Measurements from ENCODE around the gene NBPF20.
A peak's percentile ranks its signal among the peaks of the same experiment; 100 is the strongest.
"Not testable (repeated sequence)": the region's sequence is repeated elsewhere in the genome, so short reads cannot be mapped to it uniquely, and the experiment has no call there.

Gene NBPF20

DNA sequence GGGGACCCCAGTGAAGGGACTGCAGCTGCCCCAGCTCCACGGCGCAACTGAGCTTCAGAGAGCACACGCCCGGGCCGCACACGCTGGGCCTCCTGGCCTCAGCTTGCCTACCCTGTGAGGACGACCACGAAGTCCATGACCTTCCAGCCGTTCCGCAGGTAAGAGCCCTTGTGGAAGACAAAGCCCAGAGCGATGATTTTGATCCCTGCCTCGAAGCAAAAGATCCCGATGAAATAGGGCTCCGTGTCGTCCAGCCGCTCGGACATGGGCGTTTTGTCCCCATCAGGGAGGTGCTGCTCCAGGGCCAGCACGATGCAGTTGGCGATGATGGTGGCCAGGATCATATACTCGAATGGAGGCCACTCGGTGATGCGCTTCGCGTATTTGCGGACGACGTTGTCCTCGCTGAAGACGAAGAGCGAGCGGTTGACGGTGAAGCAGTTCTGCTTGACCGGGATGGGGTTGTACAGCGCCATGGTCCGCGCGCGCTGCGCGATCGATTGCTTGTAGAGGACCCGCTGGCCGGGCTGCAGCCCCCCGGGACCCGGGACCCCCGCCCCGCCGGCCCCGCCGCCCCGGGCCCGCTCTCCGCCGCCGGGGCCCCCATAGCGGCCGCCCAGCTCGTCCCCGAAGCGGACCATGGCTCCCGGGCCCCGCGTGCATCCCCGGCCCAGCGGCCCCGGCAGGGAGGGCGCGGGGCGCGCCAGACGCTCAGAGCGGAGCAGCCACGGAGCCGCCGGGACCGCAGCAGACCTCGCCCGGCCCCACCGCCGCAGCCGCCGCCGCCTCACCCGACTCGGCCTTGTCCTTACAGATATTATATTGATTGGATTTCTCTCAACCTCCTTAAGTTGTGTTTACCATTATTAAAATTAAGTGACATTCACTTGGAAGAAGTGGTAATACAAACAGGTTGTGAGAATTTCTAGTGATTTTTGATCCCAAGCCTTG, 28.7 kb upstream of the NBPF20 start:
- intact Hi-C loops (cut with micrococcal nuclease); H3K36me3 Mint-ChIP-seq (ENCODE audit: low read depth); H3K27ac Mint-ChIP-seq; H3K4me1 Mint-ChIP-seq (ENCODE audit: low read depth); H3K4me3 Mint-ChIP-seq; H3K9me3 Mint-ChIP-seq: not testable (repeated sequence)
- peaks cover 37% of the 10 kb centered on the region for H3K27me3 Mint-ChIP-seq

DNA sequence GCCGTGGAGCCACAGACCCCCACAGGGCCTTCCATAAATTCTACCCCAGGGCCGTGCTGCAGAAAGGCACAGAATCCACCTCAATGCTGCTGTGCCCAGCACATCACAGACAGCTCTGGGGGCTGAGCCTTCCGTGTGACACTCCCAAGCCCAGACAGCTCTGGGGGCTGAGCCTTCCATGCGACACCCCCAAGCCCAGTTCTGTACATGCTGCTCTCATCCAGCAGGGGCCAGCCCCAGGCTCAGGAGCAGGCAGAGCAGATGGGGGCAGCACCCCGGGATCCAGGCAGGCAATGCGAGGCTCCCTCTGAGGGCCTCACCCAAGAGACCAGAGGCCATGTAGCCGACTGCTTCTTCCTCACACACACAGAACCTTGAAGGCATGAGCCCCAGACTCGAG, 27.1 kb upstream of the NBPF20 start:
- H3K9me3 Mint-ChIP-seq; H3K36me3 Mint-ChIP-seq (ENCODE audit: low read depth); H3K4me3 Mint-ChIP-seq; H3K27ac Mint-ChIP-seq; H3K4me1 Mint-ChIP-seq (ENCODE audit: low read depth); intact Hi-C loops (cut with micrococcal nuclease): not testable (repeated sequence)
- H3K27me3 Mint-ChIP-seq: peaks cover 30% of the 10 kb centered on the region

DNA sequence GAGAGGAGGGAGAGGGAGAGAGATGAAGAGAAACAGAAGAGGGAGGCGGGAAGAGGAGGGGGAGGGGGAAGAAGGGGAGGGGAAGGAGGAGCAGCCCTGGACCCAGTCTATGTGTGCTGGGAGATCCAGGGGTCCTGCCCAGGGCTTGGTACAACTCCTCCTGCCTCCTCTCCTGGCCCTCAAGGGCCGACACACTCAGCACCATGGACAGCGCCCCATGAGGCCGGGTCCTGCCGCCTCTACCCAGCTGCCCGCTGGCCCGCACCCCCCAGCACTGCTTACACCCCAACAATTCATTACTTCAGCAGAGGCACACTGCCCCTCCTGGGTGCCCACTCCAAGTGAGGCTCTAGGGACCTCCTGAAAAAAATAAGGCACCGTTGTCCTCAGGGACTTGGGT, 26.5 kb upstream of the NBPF20 start:
- H3K4me1 Mint-ChIP-seq (ENCODE audit: low read depth); H3K27ac Mint-ChIP-seq; H3K36me3 Mint-ChIP-seq (ENCODE audit: low read depth); H3K4me3 Mint-ChIP-seq; H3K9me3 Mint-ChIP-seq; intact Hi-C loops (cut with micrococcal nuclease): not testable (repeated sequence)
- peaks cover 30% of the 10 kb centered on the region for H3K27me3 Mint-ChIP-seq

DNA sequence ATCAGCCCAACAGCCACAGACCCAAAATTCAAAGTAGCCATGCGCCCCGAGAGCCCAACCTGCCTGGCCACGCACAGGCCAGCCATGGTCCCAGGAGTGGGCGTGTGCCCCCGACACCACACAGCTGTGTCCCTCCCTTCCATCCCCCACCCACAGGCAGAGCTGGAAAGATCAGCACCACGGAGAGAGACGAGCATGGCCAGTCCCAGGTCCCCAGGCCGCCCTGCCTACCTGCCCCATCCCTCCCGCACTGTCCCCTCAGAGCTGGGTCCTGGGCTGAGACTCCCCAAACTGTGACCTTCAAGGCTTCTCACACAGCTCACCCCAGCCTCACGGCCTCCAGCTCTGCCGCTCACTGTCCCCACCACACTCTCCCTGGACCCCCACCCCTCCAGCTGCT, 19.8 kb upstream of the NBPF20 start:
- not testable (repeated sequence) for H3K4me1 Mint-ChIP-seq (ENCODE audit: low read depth); H3K4me3 Mint-ChIP-seq; H3K27me3 Mint-ChIP-seq

DNA sequence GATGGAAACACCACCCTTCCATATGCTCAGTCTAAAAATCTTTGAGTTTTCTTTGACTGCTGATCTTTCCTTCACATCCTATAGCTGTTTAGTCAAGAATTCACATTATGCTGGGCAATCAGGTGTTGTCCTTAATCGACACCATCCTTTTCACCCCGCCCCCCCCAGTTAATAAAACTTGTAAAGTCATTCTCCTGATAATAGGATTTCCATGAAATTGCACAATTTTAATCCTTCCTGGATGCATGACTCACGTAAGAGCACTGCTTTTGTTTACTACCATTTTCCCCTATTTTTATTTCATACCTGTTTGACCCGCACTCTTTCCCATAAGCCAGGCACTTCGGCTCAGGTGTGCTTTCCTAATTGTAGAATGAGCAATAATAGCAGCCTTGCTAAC, 16.9 kb upstream of the NBPF20 start:
- H3K4me1 Mint-ChIP-seq (ENCODE audit: low read depth); H3K27ac Mint-ChIP-seq; intact Hi-C loops (cut with micrococcal nuclease); H3K9me3 Mint-ChIP-seq; H3K27me3 Mint-ChIP-seq; H3K4me3 Mint-ChIP-seq; H3K36me3 Mint-ChIP-seq (ENCODE audit: low read depth): not testable (repeated sequence)

More for the DNA sequence above, 19.8 kb upstream of the NBPF20 start:
- H3K9me3 Mint-ChIP-seq; H3K36me3 Mint-ChIP-seq (ENCODE audit: low read depth); intact Hi-C loops (cut with micrococcal nuclease); H3K27ac Mint-ChIP-seq: not testable (repeated sequence)

DNA sequence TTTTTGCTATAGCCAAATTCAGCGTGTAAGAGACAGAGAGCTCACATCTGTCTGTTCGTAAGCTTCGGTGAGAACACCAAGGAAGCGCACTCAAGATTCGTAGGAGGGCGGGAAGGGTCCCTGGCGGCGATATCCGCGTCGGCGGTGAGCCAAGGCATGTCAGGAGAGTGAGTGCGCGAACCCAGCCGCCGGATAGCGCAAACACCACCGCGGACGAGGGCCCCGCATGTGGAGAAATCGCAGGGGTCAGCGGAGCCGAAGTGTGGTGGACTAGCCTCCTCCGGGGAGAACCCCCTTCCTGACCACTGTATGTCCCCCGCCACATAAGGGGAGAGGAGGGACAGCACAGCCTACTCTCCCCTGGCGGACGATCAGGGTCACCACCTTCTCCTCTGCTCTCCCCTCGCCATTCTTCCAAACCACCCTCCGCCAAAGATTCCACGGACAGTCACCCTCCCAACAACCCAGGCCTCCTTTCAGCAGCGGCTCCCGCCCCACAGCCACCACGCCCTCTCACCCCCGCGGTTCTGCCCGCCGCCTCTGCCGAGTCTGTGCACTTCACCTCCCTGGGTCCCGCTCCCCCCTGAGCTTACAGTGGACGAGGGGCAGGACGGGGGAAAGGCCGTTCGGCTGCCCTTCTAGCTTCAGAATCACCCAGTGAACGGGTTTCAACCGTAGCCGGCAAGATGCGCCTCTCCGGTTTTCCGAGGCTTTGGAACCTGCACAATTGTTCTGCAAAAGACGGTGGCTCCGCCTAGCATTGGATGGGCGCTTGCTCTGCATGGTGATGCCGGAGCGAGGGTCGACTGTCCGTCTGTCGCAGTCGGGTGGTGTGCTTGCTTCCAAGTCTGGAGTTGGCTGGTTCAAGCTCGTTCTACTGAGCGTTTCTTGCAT, 6.2 kb upstream of the NBPF20 start:
- peaks cover 20% of the 10 kb centered on the region for H3K9me3 Mint-ChIP-seq
- peaks cover 65% of the 10 kb centered on the region for H3K27me3 Mint-ChIP-seq
- peak overlapping the region; percentile 58 for H3K4me3 Mint-ChIP-seq
- H3K36me3 Mint-ChIP-seq (ENCODE audit: low read depth); H3K27ac Mint-ChIP-seq; intact Hi-C loops (cut with micrococcal nuclease): not testable (repeated sequence)
- H3K4me1 Mint-ChIP-seq (ENCODE audit: low read depth): peaks cover 14% of the 10 kb centered on the region

DNA sequence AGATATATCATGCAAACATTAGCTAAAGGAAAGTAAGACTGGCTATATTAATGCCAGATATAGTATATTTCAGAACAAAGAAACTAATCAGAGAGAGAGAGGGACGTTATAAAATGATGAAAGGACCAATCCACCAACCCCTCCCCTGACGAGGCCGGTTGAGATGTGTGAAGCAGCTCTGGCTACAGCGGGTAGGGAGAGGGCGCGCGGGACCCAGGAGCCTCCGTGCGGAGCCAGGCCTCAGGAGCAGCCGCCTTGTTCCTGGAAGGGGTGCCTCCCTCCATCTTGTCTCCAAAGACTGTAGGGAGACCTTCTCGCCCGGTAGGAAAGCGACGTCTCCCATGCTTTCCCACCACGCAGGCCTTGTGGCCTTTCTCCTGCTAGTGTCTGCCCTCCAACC, 5.4 kb upstream of the NBPF20 start:
- peaks cover 20% of the 10 kb centered on the region for H3K9me3 Mint-ChIP-seq
- H3K36me3 Mint-ChIP-seq (ENCODE audit: low read depth); H3K27ac Mint-ChIP-seq; H3K4me3 Mint-ChIP-seq; intact Hi-C loops (cut with micrococcal nuclease): not testable (repeated sequence)
- H3K4me1 Mint-ChIP-seq (ENCODE audit: low read depth): peaks cover 14% of the 10 kb centered on the region
- peaks cover 66% of the 10 kb centered on the region for H3K27me3 Mint-ChIP-seq

DNA sequence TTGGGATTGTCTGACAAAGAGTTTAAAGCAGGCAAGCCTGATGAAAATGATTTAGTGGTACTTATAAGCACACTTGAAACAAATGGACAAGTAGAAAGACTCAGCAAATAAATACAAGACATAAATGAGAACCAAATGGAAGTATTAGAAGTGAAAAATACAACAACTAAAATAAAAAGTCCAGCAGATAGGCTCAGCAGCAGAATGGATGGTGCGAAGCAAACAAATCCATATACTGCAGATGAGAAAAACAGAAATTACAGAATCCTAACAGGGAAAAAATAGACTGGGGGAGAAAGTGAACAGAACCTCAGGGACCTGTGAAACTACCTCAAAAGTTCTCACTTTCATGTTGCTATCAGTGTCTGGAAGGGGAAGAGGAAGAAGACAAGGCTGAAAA, 3.9 kb upstream of the NBPF20 start:
- H3K4me3 Mint-ChIP-seq; H3K36me3 Mint-ChIP-seq (ENCODE audit: low read depth); H3K27ac Mint-ChIP-seq; intact Hi-C loops (cut with micrococcal nuclease): not testable (repeated sequence)
- Mint-ChIP-seq H3K9me3 (peaks cover 20% of the 10 kb centered on the region), H3K4me1 (ENCODE audit: low read depth) (peaks cover 24% of the 10 kb centered on the region), H3K27me3 (peaks cover 76% of the 10 kb centered on the region)

DNA sequence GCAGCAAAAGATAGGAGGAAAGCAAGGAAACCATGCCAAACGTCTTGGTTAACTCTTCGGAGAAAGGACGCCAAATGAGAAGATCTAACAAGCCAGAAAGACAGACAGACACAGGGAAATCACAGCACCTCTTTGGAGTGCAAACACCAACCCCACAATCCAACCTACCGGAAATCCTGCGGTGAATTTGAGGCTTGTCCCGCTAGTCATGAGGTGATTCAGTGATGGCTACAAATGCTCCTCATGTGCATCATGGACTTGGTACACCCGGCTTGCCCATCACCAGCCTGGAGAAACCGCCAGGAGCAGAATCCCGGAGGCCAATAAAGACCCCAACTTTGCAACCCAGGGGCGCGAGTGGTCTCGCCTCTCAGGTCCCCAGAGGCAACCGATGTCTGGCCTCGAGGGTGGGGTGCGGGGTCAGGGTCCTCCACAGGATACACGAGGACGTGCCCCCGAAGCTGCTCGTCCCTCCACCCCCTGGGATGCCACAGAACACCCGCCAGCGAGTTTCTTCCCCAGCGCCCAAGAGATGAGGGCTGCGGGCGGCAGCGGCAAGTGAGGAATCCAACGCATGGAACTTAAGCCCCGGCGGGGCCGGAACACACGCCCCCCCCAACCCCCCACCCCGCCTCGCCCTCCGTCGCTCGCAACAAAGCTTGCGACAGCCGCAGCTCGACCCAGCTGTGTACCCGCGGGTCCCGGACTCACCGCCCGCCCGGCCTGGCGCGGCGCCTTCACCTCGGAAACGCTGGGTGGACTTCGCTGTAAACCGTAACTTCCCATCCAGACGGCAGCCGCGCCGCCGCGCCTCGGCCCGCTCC, 579 bp downstream of the NBPF20 start:
- H3K36me3 Mint-ChIP-seq (ENCODE audit: low read depth); intact Hi-C loops (cut with micrococcal nuclease): not testable (repeated sequence)
- H3K27me3 Mint-ChIP-seq: peaks cover 45% of the 10 kb centered on the region
- H3K9me3 Mint-ChIP-seq: peaks cover 14% of the 10 kb centered on the region
- H3K4me1 Mint-ChIP-seq (ENCODE audit: low read depth): peaks cover 12% of the 10 kb centered on the region
- H3K27ac Mint-ChIP-seq: peak overlapping the region; percentile 83
- peak overlapping the region; percentile 90 for H3K4me3 Mint-ChIP-seq

DNA sequence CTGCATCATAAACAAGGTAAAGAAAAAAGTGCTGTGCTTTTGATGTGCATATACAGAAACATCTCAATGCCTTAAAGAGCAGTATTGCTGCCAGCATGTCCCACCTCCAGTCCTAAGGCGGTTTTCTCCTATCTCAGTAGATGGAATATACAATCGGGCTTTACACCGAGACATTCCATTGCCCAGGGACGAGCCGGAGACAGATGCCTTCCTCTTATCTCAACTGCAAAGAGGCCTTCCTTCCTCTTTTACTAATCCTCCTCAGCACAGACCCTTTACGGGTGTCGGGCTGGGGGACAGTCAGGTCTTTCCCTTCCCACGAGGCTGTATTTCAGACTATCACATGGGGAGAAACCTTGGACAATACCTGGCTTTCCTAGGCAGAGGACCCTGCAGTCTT, 10.3 kb downstream of the NBPF20 start:
- H3K27me3 Mint-ChIP-seq; H3K4me3 Mint-ChIP-seq; intact Hi-C loops (cut with micrococcal nuclease); H3K36me3 Mint-ChIP-seq (ENCODE audit: low read depth); H3K4me1 Mint-ChIP-seq (ENCODE audit: low read depth); H3K27ac Mint-ChIP-seq; H3K9me3 Mint-ChIP-seq: not testable (repeated sequence)

DNA sequence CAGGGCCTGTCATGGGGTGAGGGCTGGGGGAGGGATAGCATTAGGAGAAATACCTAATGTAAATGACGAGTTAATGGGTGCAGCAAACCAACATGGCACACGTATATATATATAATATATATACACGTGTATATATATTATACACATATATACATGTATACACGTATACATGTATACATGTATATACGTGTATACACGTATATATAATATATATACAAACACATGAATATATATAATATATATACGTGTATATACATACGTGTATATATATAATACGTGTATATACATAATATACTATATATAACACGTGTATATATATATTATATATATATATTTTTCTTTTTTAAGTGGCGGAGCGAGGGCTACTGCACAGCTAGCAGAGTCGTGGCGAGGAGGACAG, 18.1 kb downstream of the NBPF20 start:
- H3K4me1 Mint-ChIP-seq (ENCODE audit: low read depth); intact Hi-C loops (cut with micrococcal nuclease): not testable (repeated sequence)

DNA sequence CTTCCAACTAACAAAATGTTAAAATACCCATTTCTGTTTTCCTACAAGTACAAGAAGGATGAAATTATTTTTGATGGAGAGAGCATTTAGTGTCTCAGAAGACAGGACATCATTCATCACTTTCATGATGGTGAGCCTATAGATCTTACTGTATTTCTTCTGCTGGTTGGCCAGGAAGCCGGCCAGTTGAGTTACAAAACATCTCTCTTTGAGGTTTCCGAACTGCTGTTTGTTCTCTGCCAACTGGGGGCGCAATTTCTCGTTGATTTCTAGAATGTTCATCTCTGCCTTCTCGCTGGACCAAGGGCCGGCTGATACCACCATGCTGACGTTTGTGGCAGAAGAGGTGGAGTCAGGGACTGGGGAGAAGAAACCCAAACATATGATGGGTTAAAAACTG, 20.5 kb downstream of the NBPF20 start:
- H3K9me3 Mint-ChIP-seq; H3K4me3 Mint-ChIP-seq; intact Hi-C loops (cut with micrococcal nuclease); H3K27me3 Mint-ChIP-seq; H3K4me1 Mint-ChIP-seq (ENCODE audit: low read depth); H3K36me3 Mint-ChIP-seq (ENCODE audit: low read depth); H3K27ac Mint-ChIP-seq: not testable (repeated sequence)

More for the DNA sequence above, 18.1 kb downstream of the NBPF20 start:
- not testable (repeated sequence) for H3K9me3 Mint-ChIP-seq; H3K36me3 Mint-ChIP-seq (ENCODE audit: low read depth); H3K27me3 Mint-ChIP-seq; H3K4me3 Mint-ChIP-seq; H3K27ac Mint-ChIP-seq

DNA sequence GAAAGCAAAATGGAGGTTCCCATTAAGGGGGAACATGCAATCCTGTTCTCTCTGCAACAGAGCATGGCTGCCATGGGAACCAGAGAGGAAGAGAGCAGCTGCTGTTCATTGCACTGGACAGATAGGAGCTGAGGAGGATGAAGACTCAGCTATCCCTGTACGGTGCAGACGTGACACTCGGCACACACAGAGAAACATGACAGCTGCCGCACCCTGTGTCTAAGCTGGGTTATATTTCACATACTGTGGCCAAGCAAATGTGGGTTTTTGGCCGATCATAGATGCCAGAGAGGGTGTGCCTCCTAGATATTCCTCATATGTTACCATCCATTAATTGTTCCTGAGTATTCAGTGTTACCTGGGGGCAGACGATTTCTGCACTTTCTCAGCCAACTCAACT, 24.7 kb downstream of the NBPF20 start:
- H3K36me3 Mint-ChIP-seq (ENCODE audit: low read depth); H3K27me3 Mint-ChIP-seq; H3K4me3 Mint-ChIP-seq; intact Hi-C loops (cut with micrococcal nuclease); H3K9me3 Mint-ChIP-seq; H3K4me1 Mint-ChIP-seq (ENCODE audit: low read depth); H3K27ac Mint-ChIP-seq: not testable (repeated sequence)

All from dendritic cell treated with granulocyte-macrophage colony-stimulating factor and Interleukin-4, amounts not matched to agents 40 ng/mL and 50 ng/mL, for 4 days (primary cell).